Neuronal stem cell (in vitro differentiated cells): Measurements from ENCODE around the gene FAM47E.

ENCODE experiments used
- DNase-seq: peaks from one replicate; pipeline ENCODE4 v3.0.0-alpha.2; 2013; ENCODE audit warnings: low spot score
- H2AFZ ChIP-seq: one replicate; pipeline ENCODE4 v1.6.1; 2013; ENCODE audit warnings: mild to moderate bottlenecking, low read length, inconsistent platforms
- H2AK5ac ChIP-seq: 2 replicates; pipeline ENCODE4 v1.6.1; 2013; ENCODE audit warnings: low read depth, mild to moderate bottlenecking, inconsistent platforms, low read length, moderate library complexity, mixed read lengths
- H2BK120ac ChIP-seq: 2 replicates; pipeline ENCODE4 v1.6.1; 2013; ENCODE audit warnings: low read depth, mild to moderate bottlenecking, inconsistent platforms, low read length, moderate library complexity, mixed read lengths
- H2BK12ac ChIP-seq: one replicate; pipeline ENCODE4 v1.6.1; 2013; ENCODE audit warnings: low read length, inconsistent platforms
- H2BK15ac ChIP-seq: 2 replicates; pipeline ENCODE4 v1.6.1; 2013; ENCODE audit warnings: mild to moderate bottlenecking, low read length, inconsistent platforms, mixed read lengths
- H2BK5ac ChIP-seq: one replicate; pipeline ENCODE4 v1.6.1; 2013; ENCODE audit warnings: inconsistent platforms, mild to moderate bottlenecking, low read length, moderate library complexity
- H3K14ac ChIP-seq: one replicate; pipeline ENCODE4 v1.6.1; 2013; ENCODE audit warnings: low read length, inconsistent platforms
- H3K18ac ChIP-seq: 2 replicates; pipeline ENCODE4 v1.6.1; 2013; ENCODE audit warnings: low read length, inconsistent platforms
- H3K23ac ChIP-seq: 2 replicates; pipeline ENCODE4 v1.6.1; 2013; ENCODE audit warnings: low read depth, mild to moderate bottlenecking, mixed read lengths, low read length, inconsistent platforms; ENCODE audit not compliant: poor library complexity
- H3K27ac ChIP-seq: replicated peaks from 3 replicates; pipeline ENCODE4 v1.5.1; 2013; ENCODE audit warnings: low read length, inconsistent platforms
- H3K27me3 ChIP-seq, 3 experiments: 2 replicates each; pipeline ENCODE4 v1.6.1; 2013; ENCODE audit warnings: low read length in 3 of 3, mild to moderate bottlenecking in 2 of 3, inconsistent platforms in 1 of 3, low read depth in 1 of 3, mixed read lengths in 1 of 3, moderate library complexity in 1 of 3; ENCODE audit not compliant: control insufficient read depth in 3 of 3, insufficient read depth in 3 of 3
- H3K36me3 ChIP-seq, 2 donors: replicated peaks in 1 of 2; 2 replicates each; pipeline ENCODE4 v1.6.1; 2013; ENCODE audit warnings: low read length in 2 of 2; ENCODE audit not compliant: control insufficient read depth in 2 of 2, insufficient read depth in 2 of 2
- H3K4ac ChIP-seq: 2 replicates; pipeline ENCODE4 v1.6.1; 2013; ENCODE audit warnings: inconsistent platforms, mild to moderate bottlenecking, low read length, moderate library complexity
- H3K4me1 ChIP-seq, 2 donors: 1 replicate in 1 of 2; 2 replicates in 1 of 2; pipeline ENCODE4 v1.6.1; 2013; ENCODE audit warnings: low read length in 2 of 2, low read depth in 1 of 2; ENCODE audit not compliant: control insufficient read depth in 2 of 2, insufficient read depth in 1 of 2
- H3K4me2 ChIP-seq: one replicate; pipeline ENCODE4 v1.6.1; 2013; ENCODE audit warnings: mild to moderate bottlenecking, low read length, inconsistent platforms; ENCODE audit not compliant: insufficient read depth, poor library complexity, severe bottlenecking
- H3K4me3 ChIP-seq, 2 donors: 2 replicates each; pipeline ENCODE4 v1.5.1; 2013; ENCODE audit warnings: low read length in 2 of 2, mild to moderate bottlenecking in 2 of 2, inconsistent platforms in 1 of 2, moderate library complexity in 1 of 2
- H3K79me1 ChIP-seq: one replicate; pipeline ENCODE4 v1.6.1; 2013; ENCODE audit warnings: low read depth, mild to moderate bottlenecking, inconsistent platforms, low read length, moderate library complexity
- H3K9ac ChIP-seq: one replicate; pipeline ENCODE4 v1.6.1; 2013; ENCODE audit warnings: mild to moderate bottlenecking, low read depth, low read length, inconsistent platforms; ENCODE audit not compliant: poor library complexity
- H3K9me3 ChIP-seq, 2 donors: replicated peaks in 1 of 2; 2 replicates each; pipeline versions ENCODE3 to v1.6.1; 2013; ENCODE audit warnings: low read length in 2 of 2, mild to moderate bottlenecking in 2 of 2, inconsistent platforms in 1 of 2, low read depth in 1 of 2, mixed read lengths in 1 of 2, moderate library complexity in 1 of 2; ENCODE audit not compliant: control insufficient read depth in 2 of 2, insufficient read depth in 1 of 2
- H4K8ac ChIP-seq: one replicate; pipeline ENCODE4 v1.6.1; 2013; ENCODE audit warnings: low read depth, mild to moderate bottlenecking, inconsistent platforms, low read length, moderate library complexity
- H4K91ac ChIP-seq: one replicate; pipeline ENCODE4 v1.6.1; 2013; ENCODE audit warnings: low read length, low read depth, mild to moderate bottlenecking, inconsistent platforms; ENCODE audit not compliant: poor library complexity
- WGBS, 2 donors: extraction: QIAGEN DNeasy Blood & Tissue Kit; methylation state at CpG; one replicate each; pipeline ENCODE4 v1.1.7; 2013; ENCODE audit warnings: missing lambda C conversion rate in 2 of 2, mixed read lengths in 1 of 2; ENCODE audit not compliant: insufficient read length in 2 of 2, insufficient replicate concordance in 1 of 2; ENCODE audit errors: extremely low coverage in 2 of 2; 5-methylcytosine and 5-hydroxymethylcytosine counted together

Gene FAM47E

DNA sequence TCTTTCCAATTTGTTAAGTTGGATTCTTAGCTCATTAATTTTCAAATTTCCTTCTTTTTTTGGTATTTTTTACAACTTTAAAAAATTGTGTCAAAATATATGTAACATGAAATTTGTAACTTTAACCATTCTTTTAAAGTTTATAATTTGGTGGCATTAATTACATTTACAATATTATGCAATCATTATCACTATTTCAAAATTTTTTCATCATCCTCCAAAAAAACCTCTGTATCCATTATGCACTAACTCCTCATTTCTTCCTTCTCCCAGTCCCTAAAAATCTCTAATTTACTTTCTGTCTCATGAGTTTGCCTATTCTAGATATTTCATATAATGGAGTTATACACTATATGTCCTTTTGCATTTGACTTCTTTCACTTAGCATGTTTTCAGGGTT is 4.7 kb upstream of the FAM47E start:
- Histone ChIP-seq H3K79me1 (no peaks in the 10 kb centered on the region), H2BK5ac (no peak overlapping the region), H3K36me3 (no peaks in the 10 kb centered on the region), H3K14ac (no peak overlapping the region), H2BK120ac (no peak overlapping the region), H3K4me1 (peaks cover 3% of the 10 kb centered on the region in 2 donors), H3K23ac (no peak overlapping the region), H2AFZ (no peak overlapping the region), H3K4me2 (no peak overlapping the region), H3K18ac (no peak overlapping the region), H4K8ac (no peak overlapping the region), H3K4ac (no peak overlapping the region), H2BK15ac (no peak overlapping the region), H3K27me3 (peaks cover 0 to 43% (median 0%) of the 10 kb centered on the region in 3 experiments), H3K9ac (no peak overlapping the region), H4K91ac (no peak overlapping the region), H3K4me3 (no peak overlapping the region), H2BK12ac (no peak overlapping the region), H3K27ac (no peak overlapping the region), H3K9me3 (no peaks in the 10 kb centered on the region), H2AK5ac (no peak overlapping the region)
- DNase-seq, result no peak

DNA sequence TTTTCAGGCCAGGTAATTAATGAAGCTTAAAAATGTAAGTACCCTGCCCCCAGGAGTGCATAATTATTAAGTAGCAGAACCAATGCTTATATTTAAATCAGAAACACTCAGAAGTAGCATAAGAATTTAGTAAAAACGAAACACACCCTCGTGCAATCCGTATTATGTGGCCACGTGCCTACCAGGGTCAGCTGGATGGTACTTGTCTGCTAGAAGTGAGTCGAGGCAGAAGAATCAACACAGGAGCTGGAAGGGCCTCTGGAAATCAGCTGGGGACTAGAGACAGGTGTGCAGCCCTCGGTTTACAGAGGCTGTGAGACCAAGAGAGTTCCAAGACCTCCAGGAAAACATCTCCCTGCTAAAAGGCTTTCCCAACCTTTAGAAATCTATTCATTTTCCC is 559 bp upstream of the FAM47E start:
- no CpG with 5 or more reads among the region's 6 CpGs for WGBS, 2 donors
- peaks cover 0 to 31% (median 2%) of the 10 kb centered on the region in 3 experiments for H3K27me3 ChIP-seq
- peak overlapping the region; percentile 97 for H2AFZ ChIP-seq
- H3K9me3 ChIP-seq, result no peaks in the 10 kb centered on the region
- no peak overlapping the region for H3K14ac ChIP-seq
- peak overlapping the region; percentile 76 for H3K4me2 ChIP-seq
- H2BK12ac ChIP-seq, result no peak overlapping the region
- H3K36me3 ChIP-seq, result no peaks in the 10 kb centered on the region
- no peak overlapping the region for H3K9ac ChIP-seq
- no peak for DNase-seq
- no peak overlapping the region for H3K23ac ChIP-seq
- no peak overlapping the region for H2BK5ac ChIP-seq
- H3K4ac ChIP-seq, result no peak overlapping the region
- peak overlapping the region in 1 of 2 donors; percentile 55 for H3K4me3 ChIP-seq
- no peak overlapping the region for H4K8ac ChIP-seq
- no peak overlapping the region for H2BK15ac ChIP-seq
- H3K4me1 ChIP-seq, result peaks cover 6 to 8% of the 10 kb centered on the region in 2 donors
- H3K79me1 ChIP-seq, result no peaks in the 10 kb centered on the region
- no peak overlapping the region for H3K18ac ChIP-seq
- H3K27ac ChIP-seq, result no peak overlapping the region
- no peak overlapping the region for H2BK120ac ChIP-seq
- no peak overlapping the region for H4K91ac ChIP-seq
- no peak overlapping the region for H2AK5ac ChIP-seq

DNA sequence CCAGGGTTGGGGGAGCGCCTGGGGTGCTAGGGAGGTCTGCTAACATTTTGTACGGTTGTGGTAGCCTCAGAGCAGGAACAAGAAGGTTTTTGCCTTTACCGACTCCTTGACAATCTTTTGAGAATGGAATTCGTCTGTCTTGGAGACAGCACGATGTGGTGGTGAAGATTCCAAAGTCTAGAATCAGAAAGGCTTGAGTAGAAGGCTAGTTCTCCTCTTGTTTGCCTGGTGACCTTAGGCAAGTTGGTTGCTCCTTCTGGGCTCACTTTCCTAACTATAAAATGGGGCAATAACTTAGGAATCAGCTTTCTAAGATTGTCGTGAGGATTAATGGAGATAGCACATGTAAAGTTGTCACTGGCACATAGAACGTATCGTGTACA is 741 bp downstream of the FAM47E start:
- H2BK5ac ChIP-seq, result peak overlapping the region; percentile 59

DNA sequence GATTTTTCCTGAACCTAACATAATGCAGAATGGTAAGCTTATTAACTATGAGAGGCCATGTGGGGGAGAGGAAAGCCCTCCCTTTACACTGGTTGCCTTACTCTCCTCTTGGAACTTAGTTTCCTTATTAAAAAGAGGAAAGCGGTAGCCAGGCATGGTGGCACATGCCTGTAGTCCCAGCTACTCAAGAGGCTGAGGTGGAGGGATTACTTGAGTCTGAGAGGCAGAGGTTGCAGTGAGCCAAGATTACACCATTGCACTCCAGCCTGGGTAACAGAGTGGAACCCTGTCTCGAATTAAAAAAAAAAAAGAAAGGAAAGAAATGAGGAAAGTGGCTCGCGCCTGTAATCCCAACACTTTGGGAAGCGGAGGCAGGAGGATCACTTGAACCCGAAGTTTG is 2.0 kb downstream of the FAM47E start:
- no peak overlapping the region for H2AFZ ChIP-seq
- no peaks in the 10 kb centered on the region for H3K36me3 ChIP-seq
- H2BK120ac ChIP-seq, result no peak overlapping the region
- WGBS, 2 donors, result no CpG with 5 or more reads among the region's 6 CpGs
- H3K9me3 ChIP-seq, result no peaks in the 10 kb centered on the region
- no peak overlapping the region for H2BK15ac ChIP-seq
- H3K4me2 ChIP-seq, result no peak overlapping the region
- no peak overlapping the region for H2AK5ac ChIP-seq
- no peak for DNase-seq
- no peak overlapping the region for H2BK12ac ChIP-seq
- H3K4me1 ChIP-seq, result peaks cover 6 to 10% of the 10 kb centered on the region in 2 donors
- no peak overlapping the region for H2BK5ac ChIP-seq
- H3K18ac ChIP-seq, result no peak overlapping the region
- no peak overlapping the region for H4K8ac ChIP-seq
- H3K4me3 ChIP-seq, result no peak overlapping the region
- peaks cover 0 to 23% (median 2%) of the 10 kb centered on the region in 3 experiments for H3K27me3 ChIP-seq
- H4K91ac ChIP-seq, result no peak overlapping the region
- H3K9ac ChIP-seq, result no peak overlapping the region
- no peak overlapping the region for H3K23ac ChIP-seq
- no peaks in the 10 kb centered on the region for H3K79me1 ChIP-seq
- H3K27ac ChIP-seq, result no peak overlapping the region
- no peak overlapping the region for H3K4ac ChIP-seq
- no peak overlapping the region for H3K14ac ChIP-seq

More for the DNA sequence above, 741 bp downstream of the FAM47E start:
- Histone ChIP-seq H2AFZ (peak overlapping the region; percentile 97), H3K4me3 (peak overlapping the region; percentile 55 to 82), H3K9me3 (no peaks in the 10 kb centered on the region), H3K27me3 (peaks cover 0 to 23% (median 2%) of the 10 kb centered on the region in 3 experiments), H4K8ac (no peak overlapping the region), H3K4me2 (peak overlapping the region; percentile 76), H2BK15ac (no peak overlapping the region), H3K79me1 (no peaks in the 10 kb centered on the region), H3K4me1 (peaks cover 6 to 10% of the 10 kb centered on the region in 2 donors), H2BK120ac (peak overlapping the region; percentile 78), H2AK5ac (peak overlapping the region; percentile 91), H3K18ac (no peak overlapping the region), H3K36me3 (no peaks in the 10 kb centered on the region), H3K9ac (no peak overlapping the region), H3K4ac (no peak overlapping the region), H3K23ac (no peak overlapping the region), H2BK12ac (peak overlapping the region; percentile 46), H3K14ac (peak overlapping the region; percentile 95), H3K27ac (no peak overlapping the region), H4K91ac (no peak overlapping the region)
- no CpG with 5 or more reads among the region's 8 CpGs for WGBS, 2 donors
- no peak for DNase-seq
